Activated CD8-positive, alpha-beta memory T cell treated with anti-CD3 and anti-CD28 coated beads, Interleukin-2, amount 50 U/mL, for 1 hour (primary cell): ENCODE data around the gene SLC35E3.

ENCODE experiments used
- DNase-seq: peaks from one replicate; pipeline ENCODE4 v3.0.0-alpha.2; 2020; ENCODE audit errors: extremely low read depth

Gene SLC35E3

DNA sequence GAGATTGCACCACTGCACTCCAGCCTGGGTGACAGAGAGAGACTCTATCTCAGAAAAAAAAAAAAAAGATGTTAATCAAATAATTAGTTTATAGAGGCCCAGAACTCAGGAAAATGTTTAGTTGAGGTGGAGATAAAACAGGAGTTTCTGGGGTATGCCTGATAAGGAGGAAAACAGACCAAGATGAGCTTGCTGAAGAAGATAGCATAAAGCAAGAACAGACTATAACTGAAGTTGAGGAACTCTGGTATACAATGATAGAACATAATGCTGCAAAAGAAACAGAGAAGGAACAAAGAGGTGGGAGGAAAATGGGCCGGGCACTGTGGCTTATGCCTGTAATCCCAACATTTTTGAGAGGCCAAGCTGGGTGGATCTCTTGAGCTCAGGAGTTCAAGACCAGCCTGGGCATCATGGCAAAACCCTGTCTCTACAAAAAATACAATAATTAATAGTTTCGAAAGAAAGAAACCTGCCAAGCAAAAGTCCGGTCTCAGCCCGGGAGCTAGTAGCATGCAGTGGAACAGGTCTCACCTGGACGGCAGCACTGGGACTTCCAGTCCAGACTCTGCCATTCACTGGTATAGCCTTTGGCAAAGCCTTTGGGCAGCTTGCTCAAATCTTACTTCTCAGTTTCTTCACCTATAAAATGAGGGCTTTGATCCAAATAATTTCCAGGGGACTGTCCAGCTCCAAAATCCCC lies 25.4 kb downstream of the SLC35E3 start:
- no peak for DNase-seq

DNA sequence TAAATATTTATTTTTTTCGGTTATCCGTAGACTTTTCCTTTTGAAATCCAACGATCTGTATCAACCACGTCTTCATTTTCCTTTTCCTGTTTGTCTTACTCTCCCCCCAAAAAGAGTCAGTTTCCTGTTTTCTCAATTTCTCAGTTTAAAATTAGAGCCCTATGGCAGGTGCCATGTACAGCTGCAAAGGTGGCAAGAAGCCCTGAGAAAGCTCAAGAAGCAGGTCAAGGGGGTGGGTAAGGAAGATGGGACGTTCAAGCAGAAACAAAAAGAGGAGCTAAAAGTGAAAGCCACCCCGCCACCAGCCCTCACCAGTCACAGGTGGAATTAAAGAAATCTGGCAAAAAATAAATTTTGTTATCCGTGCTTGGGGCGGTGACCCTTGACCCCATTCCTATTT lies 26.7 kb downstream of the SLC35E3 start:
- no peak for DNase-seq

GRCh38 chr12:68773582-68773981 lies 27.6 kb downstream of the SLC35E3 start:
- DNase-seq: no peak

DNA sequence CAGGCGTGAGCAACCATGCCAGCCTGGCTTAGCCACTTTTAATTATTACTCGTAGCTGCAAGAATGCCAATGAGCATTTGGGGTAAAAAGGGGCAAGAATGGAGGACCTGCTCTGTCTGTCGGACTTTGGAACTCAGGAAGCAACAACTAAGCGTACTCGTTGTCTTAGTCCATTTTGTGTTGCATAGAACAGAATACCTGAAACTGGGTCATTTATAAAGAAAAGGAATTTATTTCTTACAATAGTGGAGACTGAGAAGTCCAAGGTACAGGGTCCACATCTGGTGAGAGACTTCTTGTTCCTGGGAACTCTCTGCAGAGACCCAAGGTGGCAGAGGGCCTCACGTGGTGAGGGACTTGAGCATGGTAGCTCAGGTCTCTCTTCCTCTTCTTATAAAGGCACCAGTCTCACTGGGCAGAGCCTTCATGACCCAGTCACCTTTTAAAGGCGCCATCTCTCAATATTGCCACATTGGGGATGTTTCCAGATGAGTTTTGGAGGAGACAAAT lies 29.2 kb downstream of the SLC35E3 start:
- no peak for DNase-seq

DNA sequence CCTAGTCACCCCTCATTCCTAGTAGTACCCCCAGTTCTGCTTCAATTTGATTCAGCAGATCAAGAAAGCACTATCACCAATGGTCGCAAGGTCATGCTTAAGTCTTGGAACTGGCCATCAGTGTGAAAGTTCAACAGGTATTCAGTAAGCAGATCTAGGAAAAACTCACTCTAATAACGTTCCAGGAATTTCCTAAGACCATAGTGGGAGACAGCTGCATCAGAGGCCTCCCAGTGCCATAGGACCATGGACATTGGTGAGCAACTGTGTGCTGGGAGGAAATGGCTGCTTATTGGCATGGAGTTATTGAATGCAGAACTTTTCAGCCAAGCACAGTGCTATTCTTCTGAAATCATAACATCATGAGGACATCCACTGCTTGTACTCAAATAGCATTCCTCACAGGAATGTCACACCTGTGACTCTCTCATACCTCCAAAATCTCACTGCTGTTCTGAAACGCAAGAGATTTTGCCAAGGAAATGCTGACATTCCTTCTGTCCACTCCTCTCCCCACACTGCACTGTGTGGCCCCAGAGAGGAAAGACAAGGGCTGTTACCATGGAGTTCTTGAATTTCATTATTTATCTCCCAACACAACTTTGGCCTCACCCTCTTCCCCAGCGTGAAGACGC lies 31.1 kb downstream of the SLC35E3 start:
- DNase-seq: no peak

- DNase-seq: no peak
Observed at GRCh38 chr12:68779280-68779679, 33.3 kb downstream of the SLC35E3 start.

DNA sequence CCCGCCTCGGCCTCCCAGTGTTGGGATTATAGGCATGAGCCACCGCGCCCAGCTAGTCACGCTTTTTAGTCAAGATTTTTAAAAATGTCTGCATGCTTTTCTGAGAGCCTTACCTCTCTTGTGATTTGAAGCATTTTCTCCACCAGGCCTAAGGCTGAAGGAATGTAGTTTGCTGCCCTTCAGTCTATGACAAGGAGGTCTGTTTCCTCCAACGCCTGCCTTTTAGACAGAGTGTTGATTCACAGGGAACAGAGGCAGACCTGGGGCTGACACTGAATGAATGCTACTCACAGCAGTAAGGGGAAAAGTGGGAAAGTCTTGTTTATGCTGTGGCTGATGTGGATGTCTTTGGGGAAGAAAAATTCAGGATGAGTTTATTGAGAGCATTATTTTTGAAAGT lies 34.8 kb downstream of the SLC35E3 start:
- DNase-seq: no peak

GRCh38 chr12:68781728-68782127 lies 35.8 kb downstream of the SLC35E3 start:
- no peak for DNase-seq

DNA sequence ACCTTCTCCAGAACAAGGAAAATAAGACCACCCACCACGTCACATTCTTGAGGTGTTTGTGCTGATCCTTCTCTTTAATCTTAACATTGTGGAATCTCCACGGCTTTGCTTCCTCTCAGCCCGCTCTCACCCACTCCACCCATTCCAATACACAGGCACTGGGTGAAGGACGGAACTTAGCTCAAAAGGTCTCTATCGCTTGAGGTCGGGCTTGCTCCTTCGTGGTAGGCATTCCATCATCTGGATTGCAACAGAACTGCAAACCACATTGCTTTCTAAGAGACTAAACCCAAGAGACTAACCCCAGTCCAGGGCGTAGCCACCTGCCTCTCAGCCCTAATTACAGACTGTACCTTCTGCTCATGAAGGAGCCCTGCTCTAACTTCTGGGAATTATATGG lies 38.0 kb downstream of the SLC35E3 start:
- no peak for DNase-seq

- no peak for DNase-seq
Observed at GRCh38 chr12:68785358-68785757, 39.4 kb downstream of the SLC35E3 start.

DNA sequence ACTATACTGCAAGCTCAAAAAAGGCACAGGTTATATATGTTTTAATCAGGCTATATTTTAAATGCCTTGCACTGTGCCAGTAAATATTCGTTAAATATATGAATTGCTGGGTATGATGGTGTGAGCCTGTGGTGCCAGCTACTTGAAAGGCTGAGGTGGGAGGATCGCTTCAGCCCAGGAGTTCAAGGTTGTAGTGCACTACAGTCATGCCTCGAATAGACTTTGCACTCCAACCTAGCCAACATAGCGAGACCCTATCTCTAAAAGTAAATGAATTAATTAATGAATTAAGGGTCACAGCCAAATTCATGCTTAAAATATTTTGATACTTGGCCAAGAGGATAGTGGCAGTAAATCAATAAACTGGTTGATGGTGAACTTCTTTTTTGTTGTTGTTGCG lies 39.8 kb downstream of the SLC35E3 start:
- DNase-seq: no peak

DNA sequence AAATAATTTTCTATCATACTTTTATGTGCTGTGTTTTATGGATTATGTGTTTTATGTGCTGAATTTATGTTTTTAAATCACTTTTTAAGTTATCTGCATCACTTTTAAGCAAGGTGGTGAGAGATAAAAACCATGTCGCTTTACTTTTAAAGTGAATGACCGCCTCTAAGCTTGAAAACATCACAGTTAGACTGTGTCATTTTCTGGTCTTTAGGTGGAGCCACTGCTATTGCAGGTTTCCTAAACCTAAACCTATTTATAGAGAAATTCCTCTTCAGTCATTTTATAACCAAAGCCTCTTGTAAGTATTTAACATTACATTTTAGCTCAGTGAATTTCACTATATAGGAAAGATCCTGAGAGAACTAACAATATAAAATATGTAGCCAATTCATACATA lies 41.0 kb downstream of the SLC35E3 start:
- no peak for DNase-seq

- no peak for DNase-seq
Observed at GRCh38 chr12:68788554-68789143, 42.7 kb downstream of the SLC35E3 start.

DNA sequence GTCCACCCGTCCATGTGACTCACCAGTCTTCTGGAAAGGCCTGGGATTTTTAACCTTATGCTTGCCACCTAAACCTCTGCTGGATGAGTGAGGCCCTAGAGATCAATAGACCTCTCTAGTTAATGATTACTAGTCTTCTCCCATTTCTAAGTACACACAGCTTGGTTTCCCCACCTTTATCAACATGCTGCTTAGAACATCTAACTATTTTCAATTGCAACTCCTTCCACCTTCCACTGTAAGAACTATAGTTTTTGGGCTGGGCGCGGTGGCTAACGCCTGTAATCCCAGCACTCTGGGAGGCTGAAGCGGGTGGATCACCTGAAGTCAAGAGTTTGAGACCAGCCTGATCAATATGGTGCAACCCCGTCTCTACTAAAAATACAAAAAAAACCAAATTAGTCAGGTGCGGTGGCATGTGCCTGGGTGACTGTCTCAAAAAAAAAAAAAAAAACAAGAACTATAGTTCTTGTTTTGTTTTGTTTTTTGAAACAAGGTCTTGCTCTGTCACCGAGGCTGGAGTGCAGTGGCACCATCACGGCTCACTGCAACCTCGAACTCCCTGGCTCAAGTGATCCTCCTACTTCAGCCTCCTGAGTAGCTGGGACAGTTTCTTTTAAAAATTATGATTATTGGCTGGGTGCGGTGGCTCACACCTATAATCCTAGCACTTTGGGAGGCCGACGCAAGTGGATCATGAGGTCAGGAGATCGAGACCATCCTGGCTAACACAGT lies 43.3 kb downstream of the SLC35E3 start:
- no peak for DNase-seq

- DNase-seq: no peak
Observed at GRCh38 chr12:68790081-68790951, 44.3 kb downstream of the SLC35E3 start.

DNA sequence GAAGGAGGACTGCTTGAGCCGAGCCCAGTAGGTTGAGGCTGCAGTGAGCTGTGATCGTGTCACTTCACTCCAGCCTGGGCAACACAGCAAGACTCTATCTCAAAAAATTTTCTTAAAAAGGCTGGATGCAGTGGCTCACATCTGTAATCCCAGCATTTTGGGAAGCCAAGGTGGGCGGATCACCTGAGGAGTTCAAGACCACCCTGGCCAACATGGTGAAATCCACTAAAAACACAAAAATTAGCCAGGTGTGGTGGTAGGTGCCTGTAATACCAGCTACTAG lies 44.9 kb downstream of the SLC35E3 start:
- DNase-seq: no peak

DNA sequence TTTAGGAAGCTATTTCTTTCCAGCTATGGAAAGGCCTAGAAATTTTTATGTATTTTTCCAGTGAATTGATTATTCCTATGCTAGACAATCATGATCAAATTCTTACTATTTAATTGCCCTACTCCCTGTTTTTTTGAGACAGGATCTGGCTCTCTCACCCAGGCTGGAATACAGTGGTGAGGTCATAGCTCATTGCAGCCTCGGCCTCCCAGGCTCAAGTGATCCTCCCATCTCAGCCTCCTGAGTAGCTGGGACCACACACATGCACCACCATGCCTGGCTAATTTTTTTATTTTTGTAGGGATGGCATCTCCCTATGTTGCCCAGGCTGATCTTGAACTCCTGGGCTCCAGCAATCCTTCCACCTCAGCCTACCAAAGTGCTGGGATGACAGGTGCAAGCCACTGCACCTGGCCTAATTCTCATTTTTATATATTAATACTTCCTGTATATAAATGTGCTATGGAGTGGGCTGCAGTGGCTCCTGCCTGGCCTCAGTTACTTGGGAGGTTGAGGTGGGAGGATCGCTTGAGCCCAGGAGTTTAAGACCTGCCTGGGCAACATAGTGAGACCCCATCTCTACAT lies 46.0 kb downstream of the SLC35E3 start:
- no peak for DNase-seq

DNA sequence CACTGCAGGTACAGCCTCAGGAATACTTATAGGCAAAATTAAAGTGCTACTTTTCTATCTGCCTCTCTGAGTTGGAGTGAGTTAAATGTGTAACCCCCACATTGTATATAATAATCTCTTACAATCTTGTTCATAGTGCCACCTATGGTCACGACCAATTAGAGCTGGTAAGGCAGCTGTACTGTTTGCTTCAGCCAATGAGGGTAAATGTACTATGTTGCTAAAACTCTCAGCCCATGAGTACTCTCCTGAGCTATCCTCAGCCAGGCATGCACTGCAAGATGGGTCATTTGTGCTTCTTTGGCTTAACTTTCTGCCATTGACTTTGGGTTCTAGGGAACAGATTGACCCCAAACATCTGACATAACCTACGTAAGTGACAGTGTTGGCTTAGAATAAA lies 47.0 kb downstream of the SLC35E3 start:
- no peak for DNase-seq

DNA sequence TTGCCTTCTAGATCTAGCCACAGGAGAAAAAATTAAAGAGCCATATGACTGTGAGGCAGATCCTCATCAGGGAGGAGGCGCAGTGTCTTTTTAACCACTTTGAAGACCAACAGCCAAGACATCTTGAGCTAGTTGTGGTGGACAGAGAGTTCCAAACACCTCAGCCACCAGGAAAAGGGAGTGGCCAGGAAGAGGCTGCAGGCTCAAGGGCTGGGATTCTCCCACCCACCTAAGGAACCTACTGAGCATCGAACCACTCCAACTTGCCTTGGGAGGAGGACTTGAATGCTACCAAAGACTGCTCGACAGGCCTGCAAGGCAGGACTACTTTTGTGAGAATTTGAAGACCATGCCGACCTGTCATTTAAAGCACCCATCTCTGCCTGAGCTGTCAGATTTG lies 47.5 kb downstream of the SLC35E3 start:
- DNase-seq: no peak

DNA sequence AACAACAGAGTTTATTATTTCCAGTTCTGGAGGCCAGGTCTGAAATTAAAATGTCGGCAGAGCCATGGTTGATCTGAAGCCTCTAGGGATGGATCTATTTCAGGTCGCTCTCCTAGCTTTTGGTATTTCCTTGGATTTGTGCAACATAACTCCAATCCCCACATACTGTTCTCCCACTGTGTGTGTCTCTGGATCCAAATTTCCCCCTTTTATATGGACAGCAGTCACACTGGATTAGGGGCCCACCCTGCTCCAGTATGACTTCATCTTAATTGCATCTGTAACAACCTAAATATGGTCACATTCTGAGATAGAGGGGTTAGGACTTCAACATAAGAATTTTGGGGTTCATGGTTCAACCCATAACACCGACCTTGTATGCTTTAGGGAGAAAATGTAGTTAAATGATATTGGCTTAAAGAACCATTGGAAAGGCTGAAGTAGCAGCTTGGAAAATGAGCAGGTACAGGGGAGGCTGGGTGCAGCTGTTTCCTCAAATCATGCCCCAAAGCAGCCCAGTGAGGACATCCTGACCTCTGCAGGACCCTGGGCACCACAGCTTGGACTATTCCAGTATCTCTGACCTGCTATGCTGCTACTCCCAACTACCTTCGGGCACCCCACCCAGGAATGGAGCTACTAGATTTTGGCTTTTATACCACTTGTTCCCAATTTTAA lies 48.1 kb downstream of the SLC35E3 start:
- DNase-seq: no peak
